HL-60 (cell line): ENCODE data around the gene SLC38A9.

Source experiments
- GABPA ChIP-seq: IDR thresholded peaks from 2 replicates; pipeline ENCODE4 v1.6.1; 2012; ENCODE audit warnings: low read depth
- POLR2AphosphoS5 ChIP-seq: IDR thresholded peaks from 2 replicates; pipeline ENCODE4 v1.6.1; 2012; ENCODE audit warnings: low read depth
- SPI1 ChIP-seq: IDR thresholded peaks from 2 replicates; pipeline ENCODE4 v1.6.1; 2012; ENCODE audit warnings: low read depth, mild to moderate bottlenecking, borderline replicate concordance
- TF ChIP-seq, protein P1 (sequence below): IDR thresholded peaks from one replicate; pipeline ENCODE4 v1.5.1; 2011; ENCODE audit warnings: low read length, control low read depth, inconsistent platforms; ENCODE audit not compliant: insufficient read depth

DNA sequence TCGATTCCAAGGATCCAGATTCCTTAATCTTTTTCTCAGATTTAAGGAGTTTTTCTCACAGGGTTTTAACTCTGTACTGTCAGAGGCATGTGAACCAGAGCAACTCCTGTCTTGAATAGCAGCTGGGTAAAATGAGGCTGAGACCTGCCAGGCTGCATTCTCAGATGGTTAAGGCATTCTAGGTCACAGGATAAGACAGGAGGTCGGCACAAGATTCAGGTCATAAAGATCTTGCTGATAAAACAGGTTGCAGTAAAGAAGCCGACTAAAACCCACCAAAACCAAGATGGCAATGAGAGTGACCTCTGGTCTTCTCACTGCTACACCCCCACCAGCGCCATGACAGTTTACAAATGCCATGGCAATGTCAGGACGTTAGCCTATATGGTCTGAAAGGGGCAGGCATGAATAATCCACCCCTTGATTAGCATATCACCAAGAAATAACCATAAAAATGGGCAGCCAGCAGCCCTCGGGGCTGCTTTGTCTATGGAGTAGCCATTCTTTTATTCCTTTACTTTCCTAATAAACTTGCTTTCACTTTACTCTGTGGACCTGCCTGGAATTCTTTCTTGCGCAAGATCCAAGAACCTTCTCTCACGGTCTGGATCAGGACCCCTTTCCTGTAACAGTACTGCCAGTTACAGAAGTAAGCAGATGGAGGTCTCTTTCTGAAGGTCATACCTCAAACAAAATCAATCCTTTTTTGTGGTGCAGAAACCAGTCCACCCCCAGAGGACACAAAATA lies 87.1 kb downstream of the SLC38A9 start:
- TF ChIP-seq, protein P1, sequence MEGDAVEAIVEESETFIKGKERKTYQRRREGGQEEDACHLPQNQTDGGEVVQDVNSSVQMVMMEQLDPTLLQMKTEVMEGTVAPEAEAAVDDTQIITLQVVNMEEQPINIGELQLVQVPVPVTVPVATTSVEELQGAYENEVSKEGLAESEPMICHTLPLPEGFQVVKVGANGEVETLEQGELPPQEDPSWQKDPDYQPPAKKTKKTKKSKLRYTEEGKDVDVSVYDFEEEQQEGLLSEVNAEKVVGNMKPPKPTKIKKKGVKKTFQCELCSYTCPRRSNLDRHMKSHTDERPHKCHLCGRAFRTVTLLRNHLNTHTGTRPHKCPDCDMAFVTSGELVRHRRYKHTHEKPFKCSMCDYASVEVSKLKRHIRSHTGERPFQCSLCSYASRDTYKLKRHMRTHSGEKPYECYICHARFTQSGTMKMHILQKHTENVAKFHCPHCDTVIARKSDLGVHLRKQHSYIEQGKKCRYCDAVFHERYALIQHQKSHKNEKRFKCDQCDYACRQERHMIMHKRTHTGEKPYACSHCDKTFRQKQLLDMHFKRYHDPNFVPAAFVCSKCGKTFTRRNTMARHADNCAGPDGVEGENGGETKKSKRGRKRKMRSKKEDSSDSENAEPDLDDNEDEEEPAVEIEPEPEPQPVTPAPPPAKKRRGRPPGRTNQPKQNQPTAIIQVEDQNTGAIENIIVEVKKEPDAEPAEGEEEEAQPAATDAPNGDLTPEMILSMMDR: no peak
- TF ChIP-seq SPI1 (no peak), POLR2AphosphoS5 (no peak), GABPA (no peak)
